HG03521 (cell line): ENCODE measurements around the gene PRICKLE4.
"Not testable (repeated sequence)": the region's sequence is repeated elsewhere in the genome, so short reads cannot be mapped to it uniquely, and the experiment has no call there.

ENCODE experiments used
- ATAC-seq: cut with Tn5 transposase; IDR thresholded peaks from one replicate; pipeline ENCODE4 v1.9.1; 2021; ENCODE audit warnings: mild to moderate bottlenecking, moderate library complexity; ENCODE audit not compliant: unreplicated experiment

PRICKLE4 gene

GRCh38 chr6:41791305-41791704, 10.7 kb downstream of the PRICKLE4 start:
- ATAC-seq = no peak

GRCh38 chr6:41791984-41792383, 11.4 kb downstream of the PRICKLE4 start:
- no peak for ATAC-seq

- ATAC-seq = no peak
These were observed 15.9 kb downstream of the PRICKLE4 start for GRCh38 chr6:41796474-41796873.

- ATAC-seq = no peak
These were observed 18.4 kb downstream of the PRICKLE4 start for GRCh38 chr6:41798901-41799558.

DNA sequence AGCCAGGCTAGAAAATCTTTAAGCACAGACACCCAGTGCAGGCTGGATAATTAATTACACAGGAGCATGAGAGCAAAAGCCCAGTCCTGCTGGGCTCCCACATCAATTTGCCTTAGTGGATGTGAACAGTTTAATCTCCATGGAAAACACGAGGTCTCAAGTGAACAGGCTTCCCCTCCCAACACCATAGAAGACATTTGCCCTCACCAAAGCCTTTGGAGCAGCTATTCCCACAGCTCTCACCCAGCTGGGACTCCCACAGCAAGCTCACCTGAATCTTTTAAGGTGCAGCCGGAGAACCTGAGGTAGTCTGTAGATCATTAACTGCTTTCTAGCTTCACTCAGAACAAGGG, 19.0 kb downstream of the PRICKLE4 start:
- ATAC-seq = no peak

GRCh38 chr6:41801380-41801779, 20.8 kb downstream of the PRICKLE4 start:
- ATAC-seq = no peak

DNA sequence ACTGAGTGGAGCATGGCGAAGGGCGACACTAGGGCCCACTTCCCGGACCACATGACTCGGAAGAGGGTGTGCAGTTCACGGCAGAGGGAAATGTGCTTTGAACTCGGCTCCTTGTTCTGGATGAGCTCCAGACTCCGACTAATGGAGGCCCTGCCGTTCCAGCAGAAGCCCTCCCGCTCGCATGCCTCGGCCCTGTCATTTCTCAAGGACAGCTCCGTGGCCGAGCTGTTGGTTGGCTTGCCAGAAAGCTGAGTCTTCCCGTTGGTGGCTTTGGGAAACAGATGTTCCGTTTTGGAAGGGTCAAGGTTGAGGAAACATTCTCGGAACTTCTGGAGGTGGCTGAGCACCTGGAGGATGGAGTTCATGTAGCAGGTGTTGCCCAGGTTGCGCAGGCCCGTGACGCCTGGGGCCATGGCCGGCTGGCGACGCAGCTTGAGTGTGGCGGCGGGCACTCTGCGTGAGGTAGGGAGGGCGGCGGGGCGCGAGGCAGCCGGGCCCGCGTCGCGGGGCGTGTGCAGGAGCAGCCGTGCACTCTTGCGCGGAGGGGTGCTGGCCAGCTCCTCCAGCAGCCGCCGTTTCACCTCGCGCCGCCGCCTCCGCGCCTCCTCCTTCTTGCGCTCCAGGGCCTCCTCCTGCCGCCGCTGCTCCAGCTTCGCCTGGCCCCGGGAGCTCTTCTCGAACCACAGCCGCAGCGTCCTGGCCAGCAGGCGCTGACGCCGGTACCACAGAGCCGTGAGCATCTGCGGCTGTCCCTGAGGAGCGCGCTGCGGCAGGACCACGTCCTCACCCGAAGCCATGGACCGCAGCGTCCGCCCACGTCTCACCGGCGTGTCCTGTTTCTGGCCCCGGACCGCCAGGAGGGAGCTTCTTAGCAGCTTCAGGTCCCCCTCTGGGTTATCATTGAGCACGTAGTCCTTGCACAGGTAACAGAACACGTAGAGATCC, 25.5 kb downstream of the PRICKLE4 start:
- ATAC-seq = no peak

GRCh38 chr6:41811095-41811494, 30.5 kb downstream of the PRICKLE4 start:
- no peak for ATAC-seq

- not testable (repeated sequence) for ATAC-seq
These were observed 31.4 kb downstream of the PRICKLE4 start for GRCh38 chr6:41811946-41812345.

GRCh38 chr6:41813469-41813868, 32.9 kb downstream of the PRICKLE4 start:
- no peak for ATAC-seq

DNA sequence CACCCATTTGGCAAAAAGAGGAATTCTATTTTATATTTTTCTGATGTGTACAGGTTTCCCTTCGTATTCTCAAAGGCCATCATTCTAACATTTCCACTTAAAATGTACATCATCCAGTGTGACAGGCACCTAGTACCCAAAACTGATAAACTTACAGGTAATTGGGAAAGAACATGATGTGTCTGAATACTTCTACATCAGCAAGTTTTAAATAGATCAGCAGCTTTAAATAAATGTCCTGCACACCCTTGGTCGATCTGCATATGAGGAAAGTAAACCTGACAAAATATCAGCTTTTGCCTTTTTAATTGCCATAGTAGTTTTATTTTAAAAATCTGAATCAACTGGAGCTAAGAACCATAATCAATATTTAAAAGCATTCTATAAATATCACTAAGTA, 33.4 kb downstream of the PRICKLE4 start:
- ATAC-seq = no peak

DNA sequence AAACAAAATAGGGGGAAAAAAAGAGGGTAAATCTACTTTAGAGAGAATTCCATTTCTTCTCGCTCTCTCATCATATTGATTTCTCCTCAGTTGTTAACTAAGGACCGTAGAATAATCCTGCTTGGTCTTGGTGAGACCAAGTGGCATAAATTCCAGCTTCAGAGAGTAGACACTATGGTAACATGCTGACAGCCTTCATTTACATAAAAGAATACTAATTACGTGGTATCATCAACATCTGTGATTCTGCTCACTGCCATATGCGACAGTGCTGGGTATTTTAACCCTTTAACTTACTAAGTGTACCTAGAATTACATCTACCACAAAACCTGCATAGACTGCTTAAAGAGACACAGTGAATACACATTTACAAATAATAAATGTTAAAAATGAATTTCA, 34.0 kb downstream of the PRICKLE4 start:
- ATAC-seq = no peak

GRCh38 chr6:41815587-41815986, 35.0 kb downstream of the PRICKLE4 start:
- no peak for ATAC-seq

- no peak for ATAC-seq
These were observed 37.9 kb downstream of the PRICKLE4 start for GRCh38 chr6:41818271-41819054.

DNA sequence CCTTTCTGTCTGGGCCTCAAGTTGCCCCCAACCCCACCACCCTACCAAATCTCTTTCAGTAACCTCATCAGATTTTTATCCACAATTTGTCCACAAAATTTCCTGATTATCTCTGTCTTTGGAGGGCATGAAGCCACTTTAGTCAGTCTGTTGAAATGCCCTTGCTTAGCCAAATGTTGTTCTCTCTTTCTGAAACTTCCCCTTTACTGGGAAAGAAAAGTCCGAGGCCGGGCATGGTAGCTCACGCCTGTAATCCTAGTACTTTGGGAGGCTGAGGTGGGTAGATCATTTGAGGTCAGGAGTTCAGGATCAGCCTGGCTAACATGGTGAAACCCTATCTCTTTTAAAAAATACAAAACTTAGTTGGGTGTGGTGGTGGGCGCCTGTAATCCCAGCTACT, 40.7 kb downstream of the PRICKLE4 start:
- ATAC-seq = no peak

- ATAC-seq = no peak
These were observed 41.4 kb downstream of the PRICKLE4 start for GRCh38 chr6:41822021-41822420.

GRCh38 chr6:41823178-41823577, 42.6 kb downstream of the PRICKLE4 start:
- no peak for ATAC-seq

DNA sequence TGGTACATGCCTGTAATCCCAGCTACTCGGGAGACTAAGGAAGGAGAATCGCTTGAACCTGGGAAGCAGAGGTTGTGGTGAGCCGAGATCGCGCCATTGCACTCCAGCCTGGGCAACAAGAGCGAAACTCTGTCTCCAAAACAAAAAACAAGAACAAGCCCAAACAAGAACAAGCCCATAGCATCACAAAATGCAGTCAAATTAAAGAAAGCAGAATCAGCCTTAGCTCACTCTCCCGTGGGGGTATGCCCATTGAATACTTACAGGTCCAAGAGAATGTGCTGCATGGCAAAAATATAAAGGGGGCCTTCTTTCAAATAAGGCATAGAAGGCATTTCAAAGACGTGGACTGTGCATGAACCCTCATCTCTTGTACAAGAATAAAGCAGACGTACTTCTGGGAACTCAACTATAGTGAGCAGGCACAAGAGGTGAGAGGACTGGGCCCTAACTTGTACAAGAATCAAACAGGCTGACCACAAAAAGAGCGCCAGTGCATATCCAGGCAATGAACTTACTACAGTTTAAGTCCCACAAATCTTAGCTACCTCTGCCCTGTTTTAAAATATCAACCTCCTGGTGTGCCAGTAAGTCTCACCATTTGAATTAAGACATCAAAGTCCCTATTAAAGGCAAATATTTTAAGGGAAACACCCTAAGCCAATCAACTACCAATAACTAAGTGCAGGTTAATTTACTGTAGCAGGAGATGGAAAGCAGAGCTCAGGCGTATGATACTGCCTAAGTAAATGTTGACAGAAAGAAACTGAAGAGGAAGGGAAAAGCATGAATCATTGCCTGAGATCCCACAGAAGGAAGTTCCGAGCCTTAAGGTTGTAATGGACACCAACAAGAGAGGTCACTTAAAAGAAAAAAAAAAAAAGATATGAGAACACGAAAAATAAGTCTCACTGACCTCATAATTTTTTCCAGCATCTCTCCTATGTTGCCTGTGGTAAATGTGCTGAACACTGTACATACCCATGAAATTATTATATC, 44.3 kb downstream of the PRICKLE4 start:
- ATAC-seq = no peak

- ATAC-seq = no peak
These were observed 45.9 kb downstream of the PRICKLE4 start for GRCh38 chr6:41826343-41827022.

DNA sequence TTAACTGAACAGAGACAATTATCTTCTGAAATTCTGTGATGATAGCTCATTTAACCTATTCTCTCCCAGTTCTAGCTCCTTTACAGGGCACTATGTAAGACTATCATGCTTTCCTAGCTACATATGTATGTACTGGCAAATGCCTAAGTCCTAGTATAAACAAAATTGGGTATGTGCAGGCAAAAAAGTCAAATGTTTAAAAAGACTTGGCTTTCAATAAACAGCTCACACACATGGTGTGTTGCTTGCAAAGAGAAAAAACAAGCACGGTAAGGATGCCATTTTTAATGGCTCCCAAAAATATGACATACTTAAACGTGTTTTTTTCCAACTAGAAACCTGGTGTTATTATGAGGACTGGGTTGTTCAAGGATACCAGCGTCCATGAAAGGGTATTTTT, 51.7 kb downstream of the PRICKLE4 start:
- ATAC-seq = no peak
